Esophagus squamous epithelium (tissue), 4 donors: ENCODE data around the gene WWOX.

ENCODE experiments used
- POLR2A ChIP-seq, 4 donors: fragments of 450-650 bp; IDR thresholded peaks; one replicate each; pipeline ENCODE4 v1.6.1; 2017; ENCODE audit warnings: antibody characterized with exemption in 4 of 4, mild to moderate bottlenecking in 4 of 4, moderate library complexity in 3 of 4
- TF ChIP-seq, protein P1 (sequence below), 6 experiments: fragments of 450-650 bp in 4 of 6; fragments of 200-600 bp in 2 of 6; sonication (generic) in 2 of 6; IDR thresholded peaks; one replicate each; pipeline ENCODE4 v1.5.1; 2016 to 2019; ENCODE audit warnings: antibody characterized with exemption in 6 of 6, mild to moderate bottlenecking in 4 of 6, moderate library complexity in 4 of 6

DNA sequence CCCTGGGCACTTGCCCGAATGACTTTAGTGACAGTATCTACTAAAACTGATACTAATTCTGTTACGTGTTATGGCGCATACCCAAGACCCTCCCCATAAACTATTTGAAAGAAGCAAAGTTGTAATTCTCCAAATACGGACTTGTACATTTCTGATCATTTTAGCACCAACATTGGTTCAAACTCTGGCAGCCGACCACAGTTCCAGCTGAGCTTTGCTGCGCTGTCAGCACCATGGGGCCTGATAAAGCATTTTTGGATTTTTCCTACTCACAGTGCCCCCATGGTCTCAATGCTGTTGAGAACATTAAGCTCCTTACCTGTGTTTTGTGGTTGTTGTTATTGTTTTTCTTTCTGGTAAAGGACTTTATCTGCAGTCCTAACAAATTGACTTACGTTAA lies 1040.3 kb downstream of the WWOX start:
- TF ChIP-seq, protein P1, sequence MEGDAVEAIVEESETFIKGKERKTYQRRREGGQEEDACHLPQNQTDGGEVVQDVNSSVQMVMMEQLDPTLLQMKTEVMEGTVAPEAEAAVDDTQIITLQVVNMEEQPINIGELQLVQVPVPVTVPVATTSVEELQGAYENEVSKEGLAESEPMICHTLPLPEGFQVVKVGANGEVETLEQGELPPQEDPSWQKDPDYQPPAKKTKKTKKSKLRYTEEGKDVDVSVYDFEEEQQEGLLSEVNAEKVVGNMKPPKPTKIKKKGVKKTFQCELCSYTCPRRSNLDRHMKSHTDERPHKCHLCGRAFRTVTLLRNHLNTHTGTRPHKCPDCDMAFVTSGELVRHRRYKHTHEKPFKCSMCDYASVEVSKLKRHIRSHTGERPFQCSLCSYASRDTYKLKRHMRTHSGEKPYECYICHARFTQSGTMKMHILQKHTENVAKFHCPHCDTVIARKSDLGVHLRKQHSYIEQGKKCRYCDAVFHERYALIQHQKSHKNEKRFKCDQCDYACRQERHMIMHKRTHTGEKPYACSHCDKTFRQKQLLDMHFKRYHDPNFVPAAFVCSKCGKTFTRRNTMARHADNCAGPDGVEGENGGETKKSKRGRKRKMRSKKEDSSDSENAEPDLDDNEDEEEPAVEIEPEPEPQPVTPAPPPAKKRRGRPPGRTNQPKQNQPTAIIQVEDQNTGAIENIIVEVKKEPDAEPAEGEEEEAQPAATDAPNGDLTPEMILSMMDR (IDR thresholded peaks at IDR 0.05): no peak
- TF ChIP-seq POLR2A (IDR thresholded peaks at IDR 0.05): no peak
